Lower leg skin (tissue), 4 donors: ENCODE data around the gene TBX6. TPM values are rescaled to one million over a fixed set of nuclear protein-coding genes. Genes with fewer than 3 reads are reported as not detected.

Experiments
- DNase-seq, 2 donors: peaks; one replicate each; pipeline ENCODE4 v3.0.0-alpha.2; 2019; ENCODE audit warnings: low spot score in 2 of 2
- H3K4me3 ChIP-seq: fragments of 200-600 bp; sonication (generic); 2 replicates; pipeline ENCODE4 v1.5.1; 2017; ENCODE audit warnings: mild to moderate bottlenecking, low read depth; ENCODE audit not compliant: poor library complexity, severe bottlenecking
- POLR2A ChIP-seq, 2 donors: fragments of 450-650 bp; IDR thresholded peaks; one replicate each; pipeline ENCODE4 v1.6.1; 2016 to 2017; ENCODE audit warnings: antibody characterized with exemption in 2 of 2, mild to moderate bottlenecking in 1 of 2, moderate library complexity in 1 of 2
- WGBS, 2 donors: methylation state at CpG; one replicate each; pipeline ENCODE4 v1.1.5; 2018; 5-methylcytosine and 5-hydroxymethylcytosine counted together
- intact Hi-C: fragments of 100-400 bp; cut with DNase I; formaldehyde crosslinking; loops from one replicate; pipeline ENCODE4 v1.15.0; 2023; ENCODE audit warnings: low total_unique reads
- total RNA-seq, 4 donors: library from RNA; depleted of rRNA; stranded (reverse); fragments of >200 nt; gene quantifications; one replicate each; pipeline ENCODE4 v1.1.0, GENCODE V29; 2016
- TF ChIP-seq, protein P1 (sequence below), 3 donors: fragments of 450-650 bp; IDR thresholded peaks; one replicate each; pipeline ENCODE4 v1.5.1; 2016; ENCODE audit warnings: antibody characterized with exemption in 3 of 3, mild to moderate bottlenecking in 3 of 3, moderate library complexity in 2 of 3

The TBX6 gene
- total RNA-seq, 4 donors from 2014 or later: 2.6 to 7.2 (median 3.8) TPM

DNA sequence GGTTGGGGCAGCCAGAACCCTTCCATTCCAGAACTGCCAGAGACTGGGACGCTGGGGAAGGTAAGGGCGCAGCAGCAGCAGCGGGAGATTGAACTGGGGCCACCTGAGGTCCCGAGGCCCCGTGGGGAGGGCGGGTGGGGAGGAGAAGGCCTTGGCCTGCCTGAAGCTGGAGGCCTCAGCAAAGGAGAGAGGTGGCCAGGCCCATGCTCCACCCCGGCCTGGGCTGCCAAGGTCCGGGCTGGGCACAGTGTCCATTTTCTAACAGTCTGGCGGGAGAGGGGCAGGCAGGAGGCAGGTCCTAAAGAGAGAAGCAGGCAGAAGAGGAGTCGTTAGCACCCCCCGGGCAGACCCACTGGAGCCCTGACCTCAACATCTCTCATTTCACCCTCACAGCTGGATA lies 22.7 kb upstream of the TBX6 start:
- DNase-seq: no peak
- no peak overlapping the region for H3K4me3 ChIP-seq
- 70 to 77% methylated on average over 11 of the region's 11 CpGs for WGBS, 2 donors
- intact Hi-C loops: no loop called here
- no peak for TF ChIP-seq POLR2A (IDR thresholded peaks at IDR 0.05)
- TF ChIP-seq, protein P1, sequence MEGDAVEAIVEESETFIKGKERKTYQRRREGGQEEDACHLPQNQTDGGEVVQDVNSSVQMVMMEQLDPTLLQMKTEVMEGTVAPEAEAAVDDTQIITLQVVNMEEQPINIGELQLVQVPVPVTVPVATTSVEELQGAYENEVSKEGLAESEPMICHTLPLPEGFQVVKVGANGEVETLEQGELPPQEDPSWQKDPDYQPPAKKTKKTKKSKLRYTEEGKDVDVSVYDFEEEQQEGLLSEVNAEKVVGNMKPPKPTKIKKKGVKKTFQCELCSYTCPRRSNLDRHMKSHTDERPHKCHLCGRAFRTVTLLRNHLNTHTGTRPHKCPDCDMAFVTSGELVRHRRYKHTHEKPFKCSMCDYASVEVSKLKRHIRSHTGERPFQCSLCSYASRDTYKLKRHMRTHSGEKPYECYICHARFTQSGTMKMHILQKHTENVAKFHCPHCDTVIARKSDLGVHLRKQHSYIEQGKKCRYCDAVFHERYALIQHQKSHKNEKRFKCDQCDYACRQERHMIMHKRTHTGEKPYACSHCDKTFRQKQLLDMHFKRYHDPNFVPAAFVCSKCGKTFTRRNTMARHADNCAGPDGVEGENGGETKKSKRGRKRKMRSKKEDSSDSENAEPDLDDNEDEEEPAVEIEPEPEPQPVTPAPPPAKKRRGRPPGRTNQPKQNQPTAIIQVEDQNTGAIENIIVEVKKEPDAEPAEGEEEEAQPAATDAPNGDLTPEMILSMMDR (IDR thresholded peaks at IDR 0.05): no peak

DNA sequence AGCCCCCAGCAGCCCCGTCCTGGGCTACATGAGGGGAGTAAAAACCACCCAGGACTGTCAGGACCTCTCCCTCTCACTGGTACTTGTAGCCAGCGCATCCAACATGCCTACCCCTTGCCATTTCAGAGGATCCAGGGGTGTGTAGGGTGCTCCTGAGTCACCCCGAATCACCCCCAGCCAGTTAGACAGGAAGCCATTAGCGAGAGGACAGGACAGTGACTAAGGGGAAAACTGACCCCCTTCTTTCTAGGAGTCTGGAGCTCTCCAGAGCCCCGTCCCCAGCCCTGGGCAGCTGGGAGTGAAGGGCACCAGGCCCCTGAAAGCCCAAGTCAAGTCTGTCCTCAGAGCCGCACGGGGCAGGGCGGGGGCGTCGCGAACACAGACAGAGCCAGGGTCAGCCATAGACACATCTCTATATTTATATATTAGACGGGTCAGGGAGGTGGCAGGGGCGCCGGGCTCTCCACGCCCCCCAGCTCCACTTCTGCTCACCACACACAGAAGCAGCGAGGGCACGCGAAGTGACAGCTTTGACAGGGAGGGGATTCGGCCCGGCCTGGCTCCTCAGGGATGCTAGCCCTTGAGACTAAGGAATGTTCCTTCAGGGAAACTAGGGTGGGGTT lies 22.1 kb upstream of the TBX6 start:
- intact Hi-C loops: no loop called here

DNA sequence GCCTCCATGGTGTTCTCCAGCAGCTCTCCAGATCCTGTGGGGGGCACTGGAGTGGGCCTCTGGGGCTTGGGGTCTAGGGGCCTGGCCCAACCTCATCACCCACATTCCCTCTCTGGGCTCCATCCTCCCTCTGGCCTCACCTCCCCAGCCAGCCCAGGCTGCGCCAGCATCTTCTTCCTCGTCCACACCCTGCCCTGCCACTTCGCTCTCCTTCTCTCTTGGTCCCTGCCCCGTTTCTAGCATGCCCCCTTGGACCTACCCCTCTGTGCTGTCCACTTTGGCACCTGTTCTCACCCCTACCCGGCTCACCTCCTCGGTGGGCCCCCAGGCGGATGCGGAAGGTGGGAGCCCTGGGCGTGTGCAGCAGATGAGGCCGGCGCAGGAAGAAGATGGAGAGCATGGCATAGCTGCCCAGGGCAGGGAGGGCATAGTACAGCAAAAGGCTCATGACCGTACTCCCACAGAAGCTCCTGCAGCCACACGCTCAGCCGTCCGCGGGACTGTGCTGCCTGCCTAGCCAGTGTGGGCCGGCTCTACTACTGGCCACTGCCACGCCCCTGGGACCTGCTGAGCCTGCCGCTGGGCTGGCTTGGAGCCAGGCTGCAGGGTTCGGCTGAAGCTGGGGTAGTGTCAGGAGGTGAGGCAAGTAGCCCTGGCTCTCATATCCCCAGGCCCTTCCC lies 21.4 kb upstream of the TBX6 start, which contains the start of gene GDPD3:
TSS of gene GDPD3 (minus strand) at position 507 of the 680 bp plus-strand sequence. CDS start at position 448, 59 bp downstream.
- 71 to 84% methylated on average over 12 to 17 of the region's 20 CpGs for WGBS, 2 donors
- no peak for DNase-seq
- TF ChIP-seq, protein P1 (IDR thresholded peaks at IDR 0.05): no peak
- no peak for TF ChIP-seq POLR2A (IDR thresholded peaks at IDR 0.05)
- H3K4me3 ChIP-seq: no peak within 1 kb of the TSS
- intact Hi-C loops: no loop called here

More for the DNA sequence above, 22.1 kb upstream of the TBX6 start:
- DNase-seq: no peak
- 88 to 93% methylated on average over 17 to 20 of the region's 20 CpGs for WGBS, 2 donors
- TF ChIP-seq POLR2A (IDR thresholded peaks at IDR 0.05): no peak
- TF ChIP-seq, protein P1 (IDR thresholded peaks at IDR 0.05): no peak
- H3K4me3 ChIP-seq: no peak overlapping the region

DNA sequence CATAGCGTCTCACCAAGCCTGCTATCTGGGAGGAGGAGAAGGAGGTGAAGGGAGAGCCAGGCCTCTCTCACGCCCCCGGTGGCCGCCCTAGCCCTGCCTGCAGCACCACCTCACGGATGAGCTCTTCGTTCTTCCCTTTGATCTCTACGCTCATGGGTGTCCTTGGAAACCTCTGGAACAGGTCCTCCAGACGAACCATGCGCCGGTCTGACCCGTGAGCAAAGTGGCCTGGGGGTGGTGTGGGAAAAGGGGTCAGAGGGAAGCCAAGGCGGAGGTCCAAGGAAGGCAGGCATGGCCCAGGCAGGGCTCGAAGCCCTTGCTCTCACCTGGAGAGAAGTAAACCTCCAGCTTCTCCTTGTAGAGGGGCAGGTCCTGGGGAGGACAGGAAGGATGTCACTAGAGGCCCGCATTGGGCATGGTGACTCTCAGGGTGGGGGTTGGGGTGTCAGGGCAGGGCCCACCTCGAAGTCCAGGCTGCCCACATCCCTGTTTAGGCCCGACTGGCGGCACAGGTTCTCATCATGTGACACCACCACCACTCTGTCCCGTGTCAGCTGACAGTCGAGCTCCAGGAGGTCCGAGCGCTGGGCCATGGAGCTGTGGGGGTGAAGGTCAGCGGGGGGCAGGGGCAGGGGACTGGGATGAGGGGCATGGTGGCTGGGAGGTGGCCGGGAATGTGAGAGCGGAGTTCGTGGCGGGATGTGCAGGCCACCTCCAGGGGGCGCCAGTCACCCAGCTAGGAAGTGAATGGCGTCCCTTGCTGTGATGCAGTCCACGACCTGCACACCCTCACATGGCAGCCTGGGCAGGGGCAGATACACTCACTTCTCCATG lies 20.7 kb upstream of the TBX6 start:
- H3K4me3 ChIP-seq: no peak overlapping the region
- WGBS, 2 donors: 88 to 89% methylated on average over 28 to 29 of the region's 29 CpGs
- TF ChIP-seq, protein P1 (IDR thresholded peaks at IDR 0.05): peak in 1 of 3 donors; percentile 16
- TF ChIP-seq POLR2A (IDR thresholded peaks at IDR 0.05): no peak
- peak in 1 of 2 donors; percentile 89 for DNase-seq
- intact Hi-C loops: no loop called here

DNA sequence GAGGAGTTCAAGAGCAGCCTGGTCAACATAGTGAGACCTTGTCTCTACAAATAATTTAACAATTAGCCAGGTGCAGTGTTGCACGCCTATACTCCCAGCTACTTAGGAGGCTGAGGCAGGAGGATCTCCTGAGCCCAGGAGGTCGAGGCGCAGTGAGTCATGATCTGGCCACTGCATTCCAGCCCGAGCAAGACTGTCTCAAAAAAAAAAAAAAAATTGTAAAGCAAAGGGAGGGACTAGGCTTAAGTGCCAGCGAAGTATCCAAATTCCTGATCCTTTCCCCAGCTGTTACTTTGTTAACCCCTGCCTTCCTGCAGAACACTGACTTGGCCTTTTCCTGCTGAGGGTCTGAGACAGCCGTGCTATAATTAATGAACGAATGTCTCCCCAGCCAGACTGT lies 18.9 kb upstream of the TBX6 start:
- WGBS, 2 donors: 66 to 71% methylated on average over 7 of the region's 7 CpGs
- no peak for DNase-seq
- no peak overlapping the region for H3K4me3 ChIP-seq
- no peak for TF ChIP-seq POLR2A (IDR thresholded peaks at IDR 0.05)
- intact Hi-C loops: no loop called here
